Stimulated activated CD8-positive, alpha-beta memory T cell treated with anti-CD3 and anti-CD28 coated beads, Interleukin-2, amount 100 ng/mL, for 48 hours (primary cell): ENCODE measurements around the gene CHIA.

ENCODE experiments used
- DNase-seq, 2 donors: peaks; one replicate each; pipeline ENCODE4 v3.0.0-alpha.2; 2020; ENCODE audit warnings: low read depth in 2 of 2

The CHIA gene

GRCh38 chr1:111366256-111366655, 75.6 kb downstream of the CHIA start:
- no peak for DNase-seq

- no peak for DNase-seq
These were observed 78.5 kb downstream of the CHIA start for GRCh38 chr1:111369177-111369576.

GRCh38 chr1:111369645-111370044, 79.0 kb downstream of the CHIA start:
- DNase-seq = no peak
